ENCODE data around the gene TMEM219. TPM values are rescaled to one million over a fixed set of nuclear protein-coding genes. Genes with fewer than 3 reads are reported as not detected.
A peak's percentile ranks its signal among the peaks of the same experiment; 100 is the strongest.

The TMEM219 gene
- total RNA-seq, 1 experiment from 2014 or later: 69.6 TPM

- no peak for TF ChIP-seq STAT6 (CRISPR knock-in tag; conservative IDR thresholded peaks at IDR 0.05; ENCODE audit: low read depth)
- no peak for TF ChIP-seq ATF6 (CRISPR knock-in tag; IDR thresholded peaks at IDR 0.05)
- no peak for TF ChIP-seq FOXK1 (CRISPR knock-in tag; IDR thresholded peaks at IDR 0.05)
- no peak for TF ChIP-seq OVOL2 (CRISPR knock-in tag; IDR thresholded peaks at IDR 0.05; ENCODE audit: borderline replicate concordance)
- no peak for TF ChIP-seq PRDM15 (CRISPR knock-in tag; IDR thresholded peaks at IDR 0.05)
- peak; percentile 89 for TF ChIP-seq SP1 (CRISPR knock-in tag; conservative IDR thresholded peaks at IDR 0.05)
- no peak for TF ChIP-seq ZNF281 (CRISPR knock-in tag; IDR thresholded peaks at IDR 0.05)
- no peak for TF ChIP-seq ATF2 (CRISPR knock-in tag; IDR thresholded peaks at IDR 0.05; ENCODE audit: borderline replicate concordance, low read depth)
- no peak for TF ChIP-seq EMX1 (CRISPR knock-in tag; IDR thresholded peaks at IDR 0.05)
- no peak for TF ChIP-seq MYBL2 (CRISPR knock-in tag; IDR thresholded peaks at IDR 0.05)
- TF ChIP-seq GABPB1 (CRISPR knock-in tag; IDR thresholded peaks at IDR 0.05): no peak
- TF ChIP-seq KAT7 (CRISPR knock-in tag; IDR thresholded peaks at IDR 0.05; ENCODE audit: borderline replicate concordance): no peak
- no peak for TF ChIP-seq NR3C1 (CRISPR knock-in tag; conservative IDR thresholded peaks at IDR 0.05; ENCODE audit: low read depth)
- no peak for TF ChIP-seq ZNF232 (CRISPR knock-in tag; IDR thresholded peaks at IDR 0.05)
- TF ChIP-seq SMAD3 (CRISPR knock-in tag; IDR thresholded peaks at IDR 0.05; ENCODE audit: borderline replicate concordance): no peak
- TF ChIP-seq ZNF425 (CRISPR knock-in tag; conservative IDR thresholded peaks at IDR 0.05): no peak
- no peak for TF ChIP-seq MXD4 (CRISPR knock-in tag; IDR thresholded peaks at IDR 0.05; ENCODE audit: borderline replicate concordance)
- TF ChIP-seq ETV6 (CRISPR knock-in tag; IDR thresholded peaks at IDR 0.05): 0 out of 2 replicates have a peak, but pooled peaks have one; percentile 9
- 0 out of 2 replicates have a peak, but pooled peaks have one; percentile 22 for TF ChIP-seq CREM (CRISPR knock-in tag; IDR thresholded peaks at IDR 0.05)
- TF ChIP-seq SMAD4 (CRISPR knock-in tag; IDR thresholded peaks at IDR 0.05): no peak
Measured at GRCh38 chr16:29961479-29962343, at the start of gene TMEM219 (continued).
